HG03521 (cell line): ENCODE data around the gene SERGEF.

ENCODE experiments used
- ATAC-seq: cut with Tn5 transposase; IDR thresholded peaks from one replicate; pipeline ENCODE4 v1.9.1; 2021; ENCODE audit warnings: mild to moderate bottlenecking, moderate library complexity; ENCODE audit not compliant: unreplicated experiment

The SERGEF gene

GRCh38 chr11:17821648-17822400 lies 191.0 kb downstream of the SERGEF start:
- no peak for ATAC-seq

GRCh38 chr11:17816232-17816931 lies 196.5 kb downstream of the SERGEF start:
- no peak for ATAC-seq

GRCh38 chr11:17814546-17814945 lies 198.3 kb downstream of the SERGEF start:
- no peak for ATAC-seq

- ATAC-seq, result no peak
Observed at GRCh38 chr11:17813391-17814059, 199.3 kb downstream of the SERGEF start.

- ATAC-seq, result no peak
Observed at GRCh38 chr11:17812865-17813187, 200.0 kb downstream of the SERGEF start.

GRCh38 chr11:17812091-17812864 lies 200.6 kb downstream of the SERGEF start:
- ATAC-seq, result no peak

GRCh38 chr11:17811352-17811751 lies 201.5 kb downstream of the SERGEF start:
- no peak for ATAC-seq

GRCh38 chr11:17810746-17811145 lies 202.1 kb downstream of the SERGEF start:
- ATAC-seq, result no peak

GRCh38 chr11:17810041-17810440 lies 202.8 kb downstream of the SERGEF start:
- ATAC-seq, result no peak

- ATAC-seq, result no peak
Observed at GRCh38 chr11:17807034-17807433, 205.8 kb downstream of the SERGEF start.

- no peak for ATAC-seq
Observed at GRCh38 chr11:17805873-17806272, 207.0 kb downstream of the SERGEF start.

GRCh38 chr11:17805043-17805442 lies 207.8 kb downstream of the SERGEF start:
- no peak for ATAC-seq

GRCh38 chr11:17803754-17804334 lies 209.0 kb downstream of the SERGEF start:
- no peak for ATAC-seq

- ATAC-seq, result no peak
Observed at GRCh38 chr11:17802491-17802890, 210.4 kb downstream of the SERGEF start.

- ATAC-seq, result no peak
Observed at GRCh38 chr11:17801166-17801565, 211.7 kb downstream of the SERGEF start.

- no peak for ATAC-seq
Observed at GRCh38 chr11:17799147-17799546, 213.7 kb downstream of the SERGEF start.

GRCh38 chr11:17798716-17799115 lies 214.1 kb downstream of the SERGEF start:
- ATAC-seq, result no peak

- ATAC-seq, result no peak
Observed at GRCh38 chr11:17798253-17798652, 214.6 kb downstream of the SERGEF start.

- no peak for ATAC-seq
Observed at GRCh38 chr11:17796154-17796553, 216.7 kb downstream of the SERGEF start.

GRCh38 chr11:17794981-17795380 lies 217.9 kb downstream of the SERGEF start:
- ATAC-seq, result no peak

- no peak for ATAC-seq
Observed at GRCh38 chr11:17793642-17794170, 219.1 kb downstream of the SERGEF start.
